IPS-NIHi7 (cell line): ENCODE data around the gene LSM2.

Experiments
- DNase-seq: peaks from one replicate; pipeline ENCODE4 v3.0.0; 2012; ENCODE audit warnings: mixed read lengths; ENCODE audit errors: extremely low spot score

The LSM2 gene

GRCh38 chr6:31750411-31751022 lies 56.2 kb downstream of the LSM2 start:
- no peak for DNase-seq

DNA sequence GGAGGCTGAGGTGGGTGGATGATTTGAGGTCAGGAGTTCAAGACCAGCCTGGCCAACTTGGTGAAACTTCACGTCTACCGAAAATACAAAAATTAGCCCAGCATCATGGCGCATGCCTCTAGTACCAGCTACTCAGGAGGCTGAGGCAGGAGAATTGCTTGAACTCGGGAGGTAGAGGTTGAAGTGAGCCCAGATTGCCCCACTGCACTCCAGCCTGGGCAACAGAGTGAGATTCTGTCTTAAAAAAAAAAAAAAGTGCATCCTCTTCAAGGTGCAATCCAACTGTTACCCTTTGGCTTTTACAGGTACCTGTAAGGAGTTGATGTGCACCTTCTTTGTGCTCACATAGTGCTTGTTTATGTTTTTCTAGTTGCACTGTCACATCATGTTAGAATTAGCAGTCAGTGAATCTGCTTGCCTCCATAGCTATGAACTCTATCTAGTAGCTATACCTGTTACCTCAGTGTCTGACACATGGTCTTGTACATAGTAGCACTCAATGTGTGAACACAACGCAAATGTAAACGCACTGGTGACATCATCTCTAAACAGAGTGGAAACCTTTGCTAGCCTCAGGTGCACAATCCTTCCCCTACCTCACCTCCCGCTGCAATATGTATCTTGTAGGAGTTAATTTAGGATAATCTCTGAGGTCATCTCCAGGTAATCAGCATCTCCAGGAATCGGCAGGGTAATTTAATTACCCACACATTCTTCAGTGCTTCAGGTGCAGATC lies 57.3 kb downstream of the LSM2 start:
- DNase-seq: no peak
